Ovary (tissue), 10 donors: ENCODE data around the gene CNPPD1. TPM values are rescaled to one million over a fixed set of nuclear protein-coding genes. Genes with fewer than 3 reads are reported as not detected.

Experiments used
- DNase-seq, 5 donors: peaks; one replicate each; pipeline ENCODE4 v3.0.0-alpha.2; 2019 to 2020
- H3K27ac ChIP-seq, 2 donors: fragments of 200-600 bp; one replicate each; pipeline versions ENCODE4 v1.5.1 to v1.8.0; 2019 to 2022
- H3K27me3 ChIP-seq: fragments of 200-600 bp; one replicate; pipeline ENCODE4 v1.8.0; 2022
- H3K36me3 ChIP-seq: fragments of 200-600 bp; sonication (generic); one replicate; pipeline ENCODE4 v1.5.1; 2019
- H3K4me1 ChIP-seq: one replicate; pipeline ENCODE4 v1.8.1; 2013; ENCODE audit warnings: mild to moderate bottlenecking, moderate library complexity; ENCODE audit not compliant: insufficient read depth
- H3K4me3 ChIP-seq: fragments of 200-600 bp; sonication (generic); one replicate; pipeline ENCODE4 v1.5.1; 2017
- H3K9me3 ChIP-seq, 2 donors: fragments of 200-600 bp in 1 of 2; sonication (generic) in 1 of 2; one replicate each; pipeline versions ENCODE4 v1.5.1 to v1.8.1; 2013 to 2019; ENCODE audit warnings: mild to moderate bottlenecking in 1 of 2, moderate library complexity in 1 of 2
- EP300 ChIP-seq: sonication (generic); formaldehyde crosslinking; IDR thresholded peaks from one replicate; pipeline ENCODE4 v1.6.1; 2017; ENCODE audit warnings: antibody characterized with exemption
- POLR2A ChIP-seq: fragments of 450-650 bp; IDR thresholded peaks from one replicate; pipeline ENCODE4 v1.6.1; 2017; ENCODE audit warnings: antibody characterized with exemption, mild to moderate bottlenecking, moderate library complexity
- WGBS, 3 donors: extraction: QIAGEN DNeasy Blood & Tissue Kit in 1 of 3; methylation state at CpG; one replicate each; pipeline versions ENCODE4 v1.1.5 to v1.1.7; 2013 to 2017; 5-methylcytosine and 5-hydroxymethylcytosine counted together
- intact Hi-C, 4 donors: fragments of 100-400 bp; cut with DNase I; formaldehyde crosslinking; loops; one replicate each; pipeline versions ENCODE4 v1.11.0 to v1.15.1; 2022 to 2023
- long read RNA-seq, 3 donors: library from polyadenylated mRNA in 2 of 3; unstranded in 2 of 3; transcript quantifications; one replicate each; pipeline ENCODE4 v2.0.0 and lab custom pipeline, GENCODE V29; 2021 to 2026
- polyA plus RNA-seq, 2 donors: library from polyadenylated mRNA; stranded (reverse); fragments of 200-250 nt in 1 of 2; fragments of 350-450 nt in 1 of 2; fragmentation: Illumina TruSeq in 1 of 2; extraction: RNeasy Lipid Tissue Mini Kit (QIAGEN cat#74804) in 1 of 2; gene quantifications; one replicate each; pipeline ENCODE4 v1.2.3, GENCODE V29; 2013 to 2014
- total RNA-seq, 7 donors: library from RNA; depleted of rRNA in 2 of 7; stranded (reverse); fragments of >200 nt in 2 of 7; fragmentation: NEBNext Ultra II Directional in 3 of 7; extraction: Animal tissue kit (Norgen Biotek cat#: 25700) in 3 of 7; gene quantifications; one replicate each; pipeline versions ENCODE4 v1.1.0 to v1.2.4, GENCODE V29; 2016 to 2023
- TF ChIP-seq, protein P1 (sequence below), 3 donors: fragments of 450-650 bp in 2 of 3; fragments of 200-600 bp in 1 of 3; IDR thresholded peaks; one replicate each; pipeline versions ENCODE4 v1.5.1 to v1.8.0; 2016 to 2022; ENCODE audit warnings: antibody characterized with exemption in 3 of 3, mild to moderate bottlenecking in 1 of 3
- donor health status: DM: no; HTN: no; CAD: no; lungs with moderate emphysema.
- donor health status: DM: no; HTN: no; CAD: no.
- donor health status: Bipolar disorder and iron deficiency.
- donor health status: DM: yes; HTN: yes; CAD: no.
- donor health status: DM: no; HTN: no; CAD: no.
- donor health status: DM: yes; HTN: yes; CAD: no.

Gene CNPPD1
- 10 to 100 TPM; 29.7 to 68.2 (median 62.8) TPM for total RNA-seq
- polyA plus RNA-seq: 10 to 100 TPM; 27.1 to 46.7 TPM
- long read RNA-seq, donor 1, transcript CNPPD1-204 (9 exons, 1,154 nt): minor isoform, 9 of 426 reads
- long read RNA-seq, donor 1, transcript CNPPD1-201 (8 exons, 2,060 nt): major isoform, 323 of 426 reads
- long read RNA-seq, donor 1, transcript CNPPD1-203 (7 exons, 919 nt): minor isoform, 12 of 426 reads
- long read RNA-seq, donor 1, partial matches to known transcripts: 33 of 426 reads
- long read RNA-seq, donor 1, other reads (novel, unspliced or antisense): 48 of 426 reads
- long read RNA-seq, donor 2, transcript CNPPD1-201 (8 exons, 2,060 nt): major isoform, 13 of 74 reads
- long read RNA-seq, donor 2, partial matches to known transcripts: 20 of 74 reads
- long read RNA-seq, donor 2, other reads (novel, unspliced or antisense): 41 of 74 reads
- long read RNA-seq, donor 3, transcript CNPPD1-201 (8 exons, 2,060 nt): major isoform, 231 of 290 reads
- long read RNA-seq, donor 3, transcript CNPPD1-203 (7 exons, 919 nt): minor isoform, 6 of 290 reads
- long read RNA-seq, donor 3, transcript CNPPD1-204 (9 exons, 1,154 nt): minor isoform, 8 of 290 reads
- long read RNA-seq, donor 3, partial matches to known transcripts: 12 of 290 reads
- long read RNA-seq, donor 3, other reads (novel, unspliced or antisense): 32 of 290 reads

DNA sequence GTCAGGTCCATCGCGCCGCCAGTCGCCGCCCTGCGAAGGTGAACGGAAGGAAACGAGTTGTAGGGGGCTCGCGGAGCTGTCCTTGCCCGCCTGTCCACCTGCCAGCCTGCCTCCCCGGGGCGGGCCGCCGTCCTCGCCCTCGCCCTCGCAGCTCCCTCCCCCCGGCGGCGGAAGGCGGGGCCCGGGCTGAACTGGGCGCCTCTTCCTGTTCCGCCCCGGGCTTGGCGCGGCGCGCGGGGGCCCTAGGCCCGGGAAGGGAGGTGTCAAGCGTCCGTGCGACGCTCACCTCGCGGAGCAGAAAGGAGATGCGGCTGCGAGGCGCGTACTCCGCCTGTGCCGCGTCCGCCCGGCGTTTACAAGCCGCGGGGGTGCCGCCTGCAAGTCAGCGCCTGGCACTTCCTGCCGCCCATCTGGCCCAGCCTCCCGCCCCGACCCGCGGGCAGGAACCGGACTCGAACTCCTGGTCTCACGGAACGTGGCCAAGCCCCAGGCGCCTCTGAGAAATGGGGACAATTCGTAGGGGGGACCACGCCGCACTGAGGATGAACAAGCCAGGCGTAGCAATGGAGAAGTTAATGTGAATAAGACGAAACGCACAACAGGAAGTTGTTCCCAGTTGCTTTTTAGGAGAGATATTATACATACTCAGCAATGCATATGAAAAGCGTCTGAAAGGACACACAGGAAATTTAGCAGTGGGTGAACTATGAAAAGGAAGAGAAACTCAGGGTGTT, at the start of gene CNPPD1:
Gene CNPPD1 (minus strand): TSS at position 108 of the 734 bp plus-strand sequence. CDS start 97 bp downstream, at position 11.
- H3K4me1 ChIP-seq: peaks cover 8% of the 10 kb centered on the region
- peak; percentile 99 for TF ChIP-seq POLR2A
- TF ChIP-seq, protein P1, sequence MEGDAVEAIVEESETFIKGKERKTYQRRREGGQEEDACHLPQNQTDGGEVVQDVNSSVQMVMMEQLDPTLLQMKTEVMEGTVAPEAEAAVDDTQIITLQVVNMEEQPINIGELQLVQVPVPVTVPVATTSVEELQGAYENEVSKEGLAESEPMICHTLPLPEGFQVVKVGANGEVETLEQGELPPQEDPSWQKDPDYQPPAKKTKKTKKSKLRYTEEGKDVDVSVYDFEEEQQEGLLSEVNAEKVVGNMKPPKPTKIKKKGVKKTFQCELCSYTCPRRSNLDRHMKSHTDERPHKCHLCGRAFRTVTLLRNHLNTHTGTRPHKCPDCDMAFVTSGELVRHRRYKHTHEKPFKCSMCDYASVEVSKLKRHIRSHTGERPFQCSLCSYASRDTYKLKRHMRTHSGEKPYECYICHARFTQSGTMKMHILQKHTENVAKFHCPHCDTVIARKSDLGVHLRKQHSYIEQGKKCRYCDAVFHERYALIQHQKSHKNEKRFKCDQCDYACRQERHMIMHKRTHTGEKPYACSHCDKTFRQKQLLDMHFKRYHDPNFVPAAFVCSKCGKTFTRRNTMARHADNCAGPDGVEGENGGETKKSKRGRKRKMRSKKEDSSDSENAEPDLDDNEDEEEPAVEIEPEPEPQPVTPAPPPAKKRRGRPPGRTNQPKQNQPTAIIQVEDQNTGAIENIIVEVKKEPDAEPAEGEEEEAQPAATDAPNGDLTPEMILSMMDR (IDR thresholded peaks at IDR 0.05): no peak
- intact Hi-C loops: loop anchor here in 2 of 4 donors (2.0 to 10.0 kb wide), 5 partner anchors 16 to 1162 kb away; partner anchors contain the start of genes ABCB6 (in 1 of the 2), ANKZF1 (in 1 of the 2), ATG9A (in 1 of the 2) and NHEJ1 (in 1 of the 2)
- no peaks in the 10 kb centered on the region for H3K36me3 ChIP-seq
- WGBS, 3 donors: 0 to 1% (median 1%) methylated on average over 42 to 69 of the region's 69 CpGs
- peak; percentile 89 to 92 (median 91) for DNase-seq
- H3K4me3 ChIP-seq: peak within 1 kb of the TSS; percentile 97
- H3K27ac ChIP-seq: peak within 1 kb of the TSS; percentile 87 to 94
- H3K27me3 ChIP-seq: no peaks in the 10 kb centered on the region
- no peaks in the 10 kb centered on the region for H3K9me3 ChIP-seq

DNA sequence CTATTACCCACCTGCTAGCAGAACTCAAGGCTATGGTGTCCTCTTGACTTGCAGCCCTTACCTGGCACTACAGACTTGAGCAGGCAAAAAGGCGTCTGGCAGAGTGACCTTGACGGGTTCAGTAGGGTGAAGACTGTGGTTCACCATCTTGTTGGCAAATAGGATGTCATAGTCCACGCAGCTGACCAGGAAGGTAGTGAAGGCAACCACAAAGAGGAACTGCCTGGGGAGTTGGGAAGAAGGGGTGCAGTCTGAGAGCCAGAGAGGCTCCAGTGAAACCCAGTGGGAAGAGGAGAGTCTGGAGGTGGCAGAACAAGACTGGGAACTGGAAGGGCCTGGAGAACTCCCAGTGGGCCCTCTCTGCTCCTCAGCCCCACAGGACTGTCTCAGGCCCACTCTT, 48.6 kb upstream of the CNPPD1 start:
- no peaks in the 10 kb centered on the region for H3K36me3 ChIP-seq

DNA sequence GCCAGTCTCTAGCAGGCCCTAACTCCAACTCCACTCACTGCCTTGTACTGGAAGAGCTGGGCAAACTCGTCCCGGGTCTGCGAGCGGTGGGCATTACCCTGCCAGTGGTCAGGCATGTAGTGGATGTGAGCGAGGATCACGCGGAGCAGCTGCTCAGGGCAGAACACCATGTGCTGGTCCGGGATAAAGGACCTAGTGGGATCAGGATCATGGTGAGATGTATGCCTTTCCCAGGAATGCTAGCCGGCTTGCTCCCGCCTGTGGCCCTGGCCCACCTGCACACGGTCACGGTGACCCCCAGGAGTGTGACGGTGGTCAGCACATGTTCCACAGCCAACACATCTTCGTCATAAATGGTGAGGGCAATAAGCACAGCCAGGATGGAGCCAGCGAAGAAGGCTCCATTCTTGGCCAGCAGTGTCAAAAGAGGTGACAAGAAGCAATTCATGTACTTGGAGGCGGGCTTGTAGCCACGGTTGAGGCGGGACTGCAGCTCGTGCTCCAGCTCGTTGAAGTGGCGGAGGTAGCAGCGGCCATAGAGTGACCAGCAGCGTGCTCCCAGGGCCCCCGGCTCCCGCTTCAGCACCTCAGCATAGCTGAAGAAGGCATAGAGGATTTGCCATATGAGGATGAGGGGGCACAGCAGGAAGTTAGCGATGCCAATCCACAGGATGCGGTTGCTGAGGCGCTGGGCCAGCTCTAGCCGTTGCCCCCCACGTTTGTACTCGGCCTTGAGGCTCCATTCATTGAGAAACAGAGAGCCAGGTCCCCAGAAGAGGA, 47.3 kb upstream of the CNPPD1 start:
- WGBS, 3 donors: 88 to 91% (median 90%) methylated on average over 30 to 31 of the region's 31 CpGs
- TF ChIP-seq POLR2A: no peak
- TF ChIP-seq EP300: no peak
- TF ChIP-seq, protein P1 (IDR thresholded peaks at IDR 0.05): no peak
- Histone ChIP-seq H3K27ac (no peak overlapping the region), H3K36me3 (no peaks in the 10 kb centered on the region), H3K4me3 (no peak overlapping the region), H3K9me3 (no peaks in the 10 kb centered on the region), H3K27me3 (no peaks in the 10 kb centered on the region), H3K4me1 (peaks cover 10% of the 10 kb centered on the region)
- intact Hi-C loops: no loop called here
- DNase-seq: no peak

More for the DNA sequence above, 48.6 kb upstream of the CNPPD1 start:
- Histone ChIP-seq H3K9me3 (no peaks in the 10 kb centered on the region), H3K27ac (no peak overlapping the region), H3K4me1 (peaks cover 8% of the 10 kb centered on the region), H3K27me3 (no peaks in the 10 kb centered on the region), H3K4me3 (no peak overlapping the region)
- intact Hi-C loops: loop anchor here in 1 of 4 donors (5.0 kb wide), 1 partner anchor 48 kb away; the partner anchor contains the start of genes CNPPD1 and RETREG2
- no peak for DNase-seq
- no peak for TF ChIP-seq EP300
- TF ChIP-seq POLR2A: no peak
- TF ChIP-seq, protein P1 (IDR thresholded peaks at IDR 0.05): no peak
- 80 to 92% (median 82%) methylated on average over 3 of the region's 3 CpGs for whole genome bisulfite sequencing, 3 donors
